Measurements from ENCODE around the gene TTLL10. TPM values are rescaled to one million over a fixed set of nuclear protein-coding genes. Genes with fewer than 3 reads are reported as not detected.

Gene TTLL10
- total and polyA plus RNA-seq, 2 of the 8 experiments (the other 6 are each of a cell fraction or from before 2014, with no cell fraction given) = 1.1 to 1.7 TPM

GRCh38 chr1:1241588-1242219, 68.0 kb downstream of the TTLL10 start:
- H3K79me2 ChIP-seq (ENCODE audit: control insufficient read depth in 1 of 2, insufficient read depth in 2 of 2, low read length in 2 of 2) = no peaks in the 10 kb centered on the region
- no peaks in the 10 kb centered on the region for H3K9me3 ChIP-seq (ENCODE audit: insufficient read depth in 2 of 2, low read depth in 1 of 2, low read length in 1 of 2)
- H3K36me3 ChIP-seq (ENCODE audit: control insufficient read depth in 2 of 4, insufficient read depth in 4 of 4, low read length in 3 of 4) = no peaks in the 10 kb centered on the region
- H3K18ac ChIP-seq (ENCODE audit: extremely low read depth, low read length) = no peak overlapping the region
- H2AFZ ChIP-seq (ENCODE audit: low read length) = no peak overlapping the region
- peaks cover 2 to 12% (median 7%) of the 10 kb centered on the region in 4 experiments; a peak in 6 of 7 replicates for H3K27me3 ChIP-seq (replicated peaks in 1 of 4; ENCODE audit: control insufficient read depth in 3 of 4, extremely low read depth in 1 of 4, insufficient read depth in 3 of 4, low read length in 3 of 4)
- POLR2A ChIA-PET (ENCODE audit: partially characterized antibody) = interaction anchor here (0.6 to 2.4 kb wide), 6 partner anchors 10 to 909 kb away, joined by 3 to 12 read pairs (median 3); partner anchors contain the start of genes B3GALT6 and SDF4
- H2AK5ac ChIP-seq (ENCODE audit: low read depth, low read length) = no peak overlapping the region
- H3K4ac ChIP-seq (replicated peaks; ENCODE audit: insufficient read length, low read depth, low read length) = no peak overlapping the region
- H3K9ac ChIP-seq (replicated peaks in 1 of 4; ENCODE audit: extremely low read depth in 1 of 4, low read depth in 3 of 4, low read length in 3 of 4) = no peak overlapping the region
- no peak overlapping the region for H2BK120ac ChIP-seq (replicated peaks; ENCODE audit: low read depth, low read length)
- no peak overlapping the region for H3K14ac ChIP-seq (ENCODE audit: insufficient read length)
- H2BK5ac ChIP-seq (ENCODE audit: low read depth, low read length) = no peak overlapping the region
- no peak overlapping the region for H3K23ac ChIP-seq (ENCODE audit: insufficient read length)
- FAIRE-seq (no peak), DNase-seq (ENCODE audit: low read depth in 1 of 2, low spot score in 2 of 2) (no peak)
- H2BK15ac ChIP-seq (ENCODE audit: low read length) = no peak overlapping the region
- no peak overlapping the region for H4K91ac ChIP-seq (replicated peaks; ENCODE audit: insufficient read length, low read length)
- no peak overlapping the region for H3K4me2 ChIP-seq (ENCODE audit: insufficient read depth in 1 of 2, low read depth in 2 of 2, low read length in 2 of 2)
- H4K8ac ChIP-seq (ENCODE audit: extremely low read depth, insufficient read depth, low read length) = no peak overlapping the region
- H3K56ac ChIP-seq (replicated peaks; ENCODE audit: insufficient read length, low read depth, low read length) = no peak overlapping the region
- H3K79me1 ChIP-seq (ENCODE audit: low read depth, low read length) = no peaks in the 10 kb centered on the region
- H3K4me1 ChIP-seq (replicated peaks in 1 of 4; ENCODE audit: control insufficient read depth in 3 of 4, insufficient read depth in 4 of 4, low read length in 3 of 4) = peaks cover 0 to 10% (median 4%) of the 10 kb centered on the region in 4 experiments; a peak in 5 of 7 replicates
- WGBS, 2 experiments (ENCODE audit: extremely low coverage in 1 of 2, insufficient coverage in 1 of 2, insufficient read length in 1 of 2, insufficient replicate concordance in 2 of 2, low coverage in 1 of 2, low lambda C conversion rate in 2 of 2, missing lambda C conversion rate in 1 of 2) = 93% methylated on average over 25 of the region's 26 CpGs; no CpG with 5 or more reads in 1 of the 2 experiments
- H3K4me3 ChIP-seq (ENCODE audit: extremely low read depth in 1 of 4, insufficient read depth in 2 of 4, low read depth in 3 of 4, low read length in 4 of 4) = no peak overlapping the region
- H2BK12ac ChIP-seq (ENCODE audit: low read depth, low read length) = no peak overlapping the region
- no peak overlapping the region for H2BK20ac ChIP-seq (ENCODE audit: low read length)
- CTCF ChIA-PET (ENCODE audit: partially characterized antibody) = interaction anchor here (0.6 to 1.3 kb wide), 5 partner anchors 14 to 275 kb away, joined by 3 to 4 read pairs (median 3); partner anchors contain the start of gene PLEKHN1
- no peak overlapping the region for H3K27ac ChIP-seq (ENCODE audit: low read depth, low read length)
- H4K5ac ChIP-seq (ENCODE audit: insufficient read length, low read depth, low read length) = no peak overlapping the region
- H3K23me2 ChIP-seq (ENCODE audit: low read depth, low read length) = no peaks in the 10 kb centered on the region; the same call in 1 of the 2 replicates
- peaks cover 2 to 7% of the 10 kb centered on the region in 2 experiments for H4K20me1 ChIP-seq (replicated peaks in 1 of 2; ENCODE audit: control insufficient read depth in 1 of 2, insufficient read depth in 2 of 2, low read length in 2 of 2)
- no peak for TF ChIP-seq KDM5A (IDR thresholded peaks at IDR 0.05; ENCODE audit: low read length)
- TF ChIP-seq SP1 (IDR thresholded peaks at IDR 0.05; ENCODE audit: low read depth, low read length) = no peak
- no peak for TF ChIP-seq SUZ12 (IDR thresholded peaks at IDR 0.05; ENCODE audit: low read length)
- TF ChIP-seq NRF1 (IDR thresholded peaks at IDR 0.05; ENCODE audit: low read depth, low read length) = no peak
- TF ChIP-seq CTBP2 (IDR thresholded peaks at IDR 0.05; ENCODE audit: borderline replicate concordance, insufficient read depth, insufficient read length, low read length) = no peak
- TF ChIP-seq RAD21 (IDR thresholded peaks at IDR 0.05 in 1 of 2, conservative IDR thresholded peaks at IDR 0.05 in 1 of 2; ENCODE audit: low read depth in 2 of 2, low read length in 2 of 2) = no peak
- TF ChIP-seq MAX (IDR thresholded peaks at IDR 0.05) = no peak
- no peak for TF ChIP-seq ATF2 (IDR thresholded peaks at IDR 0.05; ENCODE audit: low read length)
- TF ChIP-seq RFX5 (IDR thresholded peaks at IDR 0.05; ENCODE audit: borderline replicate concordance, low read depth, low read length) = no peak

Data from H1 (cell line).